ENCODE results near the gene MACROD2. TPM values are rescaled to one million over a fixed set of nuclear protein-coding genes. Genes with fewer than 3 reads are reported as not detected.

MACROD2 gene
- total RNA-seq, 1 experiment from 2014 or later: 3.4 TPM

- in situ Hi-C loops (cut with HindIII; ENCODE audit: low pct_unique_long_range_greater_than_20kb, low sequenced_read_pairs): no loop called here
- no peak for DNase-seq (ENCODE audit: low read depth)
Observed at GRCh38 chr20:15835811-15836210, 1840.5 kb downstream of the MACROD2 start.

DNA sequence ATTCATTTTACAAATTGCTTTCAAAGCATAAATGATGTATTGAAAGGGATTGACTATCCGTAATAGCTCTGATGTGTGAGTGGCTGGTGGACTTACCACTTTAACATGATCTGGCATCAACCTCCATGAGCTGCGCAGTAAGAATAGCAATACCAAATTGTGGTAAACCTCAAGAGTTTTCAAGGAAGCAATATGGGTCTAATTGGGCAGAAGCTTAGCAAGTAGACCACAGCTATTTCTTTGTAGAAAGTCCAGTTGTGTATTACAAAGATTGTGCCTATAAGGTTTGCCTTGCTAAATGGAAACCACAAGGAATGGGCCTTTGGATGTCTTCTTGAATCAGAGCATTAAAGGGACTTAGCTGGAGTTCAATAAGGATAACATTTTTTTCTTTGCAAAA is 1841.3 kb downstream of the MACROD2 start:
- in situ Hi-C loops (cut with HindIII; ENCODE audit: low pct_unique_long_range_greater_than_20kb, low sequenced_read_pairs): no loop called here
- no peak for DNase-seq (ENCODE audit: low read depth)

DNA sequence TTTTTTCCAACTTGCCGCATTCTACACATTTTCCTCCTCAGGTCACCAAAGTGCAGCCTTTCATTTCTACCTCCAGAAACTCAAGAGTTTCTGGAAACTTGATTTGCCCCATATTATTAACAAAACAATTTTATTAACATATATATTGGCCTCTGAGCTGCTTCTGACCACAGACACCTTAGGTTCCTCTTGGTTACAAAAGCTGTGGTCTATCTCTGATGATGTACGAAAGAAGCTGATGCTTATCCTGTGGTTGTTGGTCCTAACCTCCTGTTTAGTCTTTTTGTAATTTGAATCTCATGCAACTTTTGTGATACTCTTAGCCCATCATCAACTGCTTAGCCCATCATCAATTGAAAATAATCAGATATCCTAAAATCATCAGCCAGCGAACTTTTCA is 1842.2 kb downstream of the MACROD2 start:
- in situ Hi-C loops (cut with HindIII; ENCODE audit: low pct_unique_long_range_greater_than_20kb, low sequenced_read_pairs): no loop called here
- no peak for DNase-seq (ENCODE audit: low read depth)

GRCh38 chr20:15838466-15838865 is 1843.2 kb downstream of the MACROD2 start:
- DNase-seq (ENCODE audit: low read depth): no peak
- in situ Hi-C loops (cut with HindIII; ENCODE audit: low pct_unique_long_range_greater_than_20kb, low sequenced_read_pairs): no loop called here

- no peak for DNase-seq (ENCODE audit: low read depth)
- in situ Hi-C loops (cut with HindIII; ENCODE audit: low pct_unique_long_range_greater_than_20kb, low sequenced_read_pairs): no loop called here
Observed at GRCh38 chr20:15840636-15841301, 1845.5 kb downstream of the MACROD2 start.

DNA sequence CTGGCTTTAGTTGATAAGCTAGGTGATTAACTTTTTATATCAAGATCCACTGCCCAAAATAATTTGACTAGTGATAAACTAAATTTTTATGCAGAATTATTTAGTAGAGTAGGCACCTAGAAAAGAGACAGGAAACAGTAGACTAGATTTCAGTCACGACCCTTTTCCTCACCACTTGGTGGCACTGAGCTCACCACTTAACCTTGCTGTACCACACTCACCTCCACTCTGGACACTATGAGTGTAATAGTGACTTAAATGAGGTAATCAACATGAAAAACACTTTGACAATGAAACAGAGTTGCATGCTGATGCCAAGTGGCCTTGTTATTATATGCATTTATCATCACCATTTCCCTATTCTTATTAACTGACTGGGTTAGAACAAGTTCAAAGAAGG is 1847.6 kb downstream of the MACROD2 start:
- no peak for DNase-seq (ENCODE audit: low read depth)
- in situ Hi-C loops (cut with HindIII; ENCODE audit: low pct_unique_long_range_greater_than_20kb, low sequenced_read_pairs): no loop called here

DNA sequence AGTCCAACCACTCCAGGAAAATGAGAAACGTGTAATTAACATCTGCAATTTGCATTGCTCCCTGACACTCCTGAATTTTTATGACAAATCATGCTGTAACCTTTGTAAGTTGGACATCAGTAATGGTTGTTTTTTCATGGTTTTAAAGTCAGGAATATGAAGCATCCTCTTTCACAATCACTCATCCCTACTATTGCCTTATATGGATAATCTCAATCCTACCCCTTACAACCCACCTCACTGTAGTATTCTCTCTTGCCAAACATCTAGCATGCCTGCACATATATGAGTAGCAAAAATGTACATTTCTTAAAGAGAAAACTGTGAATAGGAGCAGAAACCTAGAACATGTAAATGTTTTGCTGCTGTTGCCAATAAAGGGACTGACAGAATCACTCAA is 1848.5 kb downstream of the MACROD2 start:
- in situ Hi-C loops (cut with HindIII; ENCODE audit: low pct_unique_long_range_greater_than_20kb, low sequenced_read_pairs): no loop called here
- DNase-seq (ENCODE audit: low read depth): no peak

DNA sequence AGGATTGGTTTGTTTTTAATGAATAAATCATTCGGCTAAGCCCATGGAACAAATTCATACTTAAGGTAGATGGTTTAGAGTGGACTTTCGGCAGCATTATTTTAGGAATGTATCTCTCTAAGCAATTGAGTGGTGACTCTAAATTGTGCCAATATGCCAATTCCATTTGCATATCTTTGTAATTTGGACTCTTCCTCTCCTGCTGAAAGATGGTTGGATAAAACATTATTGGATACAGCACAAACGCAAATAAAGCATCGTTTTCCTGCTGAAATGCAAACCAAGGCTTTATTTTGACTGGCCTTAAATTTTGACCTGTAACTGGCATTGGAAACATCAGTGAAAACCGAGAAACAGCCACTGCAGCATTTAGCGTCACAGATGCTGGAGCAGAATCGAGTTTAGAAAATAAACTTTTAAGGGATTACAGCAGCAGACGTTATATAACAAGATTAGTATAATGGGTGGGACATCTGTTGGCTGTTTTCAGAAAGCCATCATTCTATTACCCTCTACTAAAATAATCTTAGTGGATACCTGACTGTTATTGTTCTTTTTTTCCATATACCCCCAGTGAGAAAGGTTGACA is 1852.0 kb downstream of the MACROD2 start:
- DNase-seq (ENCODE audit: low read depth): no peak
- in situ Hi-C loops (cut with HindIII; ENCODE audit: low pct_unique_long_range_greater_than_20kb, low sequenced_read_pairs): no loop called here

DNA sequence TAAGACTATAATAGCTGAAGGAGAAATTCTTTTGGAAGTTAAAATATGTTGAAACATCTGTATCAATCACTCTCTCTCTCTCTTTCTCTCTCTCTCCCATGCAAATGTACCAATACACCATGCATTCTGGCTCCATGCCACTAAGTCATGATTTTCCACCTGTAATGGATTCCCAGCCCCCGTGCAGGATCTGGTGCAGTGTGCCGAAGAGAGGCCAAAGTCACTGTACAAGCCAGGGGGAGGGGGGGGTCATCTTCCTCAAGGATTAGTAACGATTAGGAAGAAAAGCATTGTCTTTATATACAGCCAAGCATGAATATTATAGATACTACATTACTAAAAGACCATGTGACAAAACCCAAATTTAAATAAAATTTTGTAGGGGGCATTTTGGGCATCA is 1852.8 kb downstream of the MACROD2 start:
- DNase-seq (ENCODE audit: low read depth): no peak
- in situ Hi-C loops (cut with HindIII; ENCODE audit: low pct_unique_long_range_greater_than_20kb, low sequenced_read_pairs): no loop called here

GRCh38 chr20:15848995-15849610 is 1853.8 kb downstream of the MACROD2 start:
- DNase-seq (ENCODE audit: low read depth): no peak
- in situ Hi-C loops (cut with HindIII; ENCODE audit: low pct_unique_long_range_greater_than_20kb, low sequenced_read_pairs): no loop called here

GRCh38 chr20:15851576-15852215 is 1856.4 kb downstream of the MACROD2 start:
- no peak for DNase-seq (ENCODE audit: low read depth)
- in situ Hi-C loops (cut with HindIII; ENCODE audit: low pct_unique_long_range_greater_than_20kb, low sequenced_read_pairs): no loop called here

DNA sequence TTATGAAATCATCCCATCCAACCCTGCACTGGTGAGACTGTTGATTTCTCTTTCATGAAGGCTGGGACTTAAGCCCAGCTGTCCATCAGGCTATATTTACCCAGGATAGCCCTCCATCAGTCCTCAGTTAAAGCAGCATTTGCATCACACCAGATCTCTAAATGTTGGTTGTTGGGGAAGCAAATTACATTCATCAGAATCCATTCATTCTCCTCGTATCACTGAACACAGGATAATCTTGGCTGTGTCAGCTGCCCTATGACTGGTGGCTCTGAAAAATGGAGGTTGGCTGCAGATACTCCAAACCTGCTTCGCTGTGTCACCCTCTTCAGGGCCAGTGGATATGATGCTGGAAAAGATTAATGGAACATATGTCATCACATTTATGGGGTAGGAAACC is 1859.6 kb downstream of the MACROD2 start:
- in situ Hi-C loops (cut with HindIII; ENCODE audit: low pct_unique_long_range_greater_than_20kb, low sequenced_read_pairs): no loop called here
- no peak for DNase-seq (ENCODE audit: low read depth)

DNA sequence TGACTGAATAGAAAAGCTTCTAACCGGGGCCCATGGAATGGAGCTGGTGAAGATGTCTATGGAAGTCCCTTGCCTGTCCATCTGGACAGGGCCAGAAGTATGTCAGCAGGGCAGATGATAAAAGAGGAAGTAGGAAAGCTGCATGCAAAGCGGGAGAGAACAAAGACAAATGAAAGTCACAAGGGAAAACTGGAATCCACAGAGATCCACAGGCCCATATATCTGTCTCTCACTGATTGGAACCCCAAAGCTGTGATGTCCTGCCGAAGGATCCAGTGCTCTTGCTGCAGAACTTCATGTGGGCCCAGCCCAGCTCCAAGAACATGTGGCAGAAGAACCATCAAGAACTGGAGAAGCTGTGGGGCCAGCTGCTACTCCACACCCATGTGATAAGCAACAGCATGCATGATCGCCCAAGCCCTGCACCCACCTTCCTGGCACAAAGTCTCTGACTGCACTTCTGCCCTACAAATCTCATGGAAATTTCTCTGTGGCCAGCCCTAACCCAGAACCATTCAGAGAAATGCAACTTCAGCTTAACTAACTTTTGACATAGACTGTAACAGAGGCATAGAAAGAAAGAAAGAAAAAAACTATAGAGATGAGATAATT is 1862.0 kb downstream of the MACROD2 start:
- no peak for DNase-seq (ENCODE audit: low read depth)
- in situ Hi-C loops (cut with HindIII; ENCODE audit: low pct_unique_long_range_greater_than_20kb, low sequenced_read_pairs): no loop called here

- DNase-seq (ENCODE audit: low read depth): no peak
- in situ Hi-C loops (cut with HindIII; ENCODE audit: low pct_unique_long_range_greater_than_20kb, low sequenced_read_pairs): no loop called here
Observed at GRCh38 chr20:15859061-15859460, 1863.7 kb downstream of the MACROD2 start.

GRCh38 chr20:15860850-15861249 is 1865.5 kb downstream of the MACROD2 start:
- in situ Hi-C loops (cut with HindIII; ENCODE audit: low pct_unique_long_range_greater_than_20kb, low sequenced_read_pairs): no loop called here
- no peak for DNase-seq (ENCODE audit: low read depth)

DNA sequence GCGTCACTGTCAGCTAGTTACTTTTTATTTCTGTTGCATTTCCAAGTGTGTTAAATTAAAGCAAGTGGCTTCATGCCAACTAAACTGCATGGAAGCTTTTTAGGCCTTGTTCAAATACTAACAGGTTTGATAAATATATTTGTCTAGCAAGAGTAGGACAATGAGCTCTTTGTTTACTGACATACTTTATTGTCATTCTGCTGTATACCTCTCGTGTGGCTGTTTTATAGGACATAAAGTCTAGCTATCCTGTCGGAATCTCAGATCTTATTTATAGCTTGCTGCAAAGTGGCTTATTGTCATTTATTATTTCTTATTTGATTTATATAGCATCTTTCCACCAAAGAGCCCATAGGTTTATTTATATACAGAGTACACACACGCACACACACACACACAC is 1866.9 kb downstream of the MACROD2 start:
- in situ Hi-C loops (cut with HindIII; ENCODE audit: low pct_unique_long_range_greater_than_20kb, low sequenced_read_pairs): no loop called here

GRCh38 chr20:15863735-15864134 is 1868.4 kb downstream of the MACROD2 start:
- in situ Hi-C loops (cut with HindIII; ENCODE audit: low pct_unique_long_range_greater_than_20kb, low sequenced_read_pairs): no loop called here
- no peak for DNase-seq (ENCODE audit: low read depth)

More for the DNA sequence above, 1866.9 kb downstream of the MACROD2 start:
- DNase-seq (ENCODE audit: low read depth): no peak

DNA sequence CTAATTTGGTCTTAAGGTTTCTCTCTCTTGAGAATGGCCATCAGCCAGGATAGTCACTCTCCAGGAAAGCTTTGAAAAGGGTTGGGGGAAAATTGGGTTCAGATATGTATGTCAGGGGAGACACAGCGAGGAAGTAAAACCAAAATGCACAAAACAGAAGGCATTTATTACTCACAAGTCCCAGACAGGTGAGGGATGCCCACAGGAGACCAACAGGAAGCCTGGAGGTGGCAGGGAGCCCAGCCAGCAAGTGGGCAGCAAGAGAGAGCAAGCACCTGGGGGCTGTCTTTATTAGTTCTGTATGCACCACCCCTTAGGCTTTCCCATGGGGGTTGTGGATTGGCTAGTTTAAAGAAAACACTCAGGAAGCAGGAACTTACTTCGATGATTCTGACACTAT is 1870.2 kb downstream of the MACROD2 start:
- in situ Hi-C loops (cut with HindIII; ENCODE audit: low pct_unique_long_range_greater_than_20kb, low sequenced_read_pairs): no loop called here
- DNase-seq (ENCODE audit: low read depth): no peak
